Keratinocyte (primary cell): Measurements from ENCODE around the gene CTAGE4. TPM values are rescaled to one million over a fixed set of nuclear protein-coding genes. Genes with fewer than 3 reads are reported as not detected.
"Not testable (repeated sequence)": the region's sequence is repeated elsewhere in the genome, so short reads cannot be mapped to it uniquely, and the experiment has no call there.

Experiments
- DNase-seq: peaks from one replicate; pipeline ENCODE4 v3.0.0-alpha.2; 2011; ENCODE audit warnings: low read depth, missing footprints, low spot score
- FAIRE-seq: peaks from 2 replicates; lab custom pipeline; 2011; peaks lifted over from hg19 to GRCh38; lab: Jason Lieb, UNC
- H2AFZ ChIP-seq: 2 replicates; pipeline ENCODE4 v1.6.0; 2012; ENCODE audit warnings: low read length, control low read depth, inconsistent platforms; ENCODE audit not compliant: control insufficient read depth
- H3K27ac ChIP-seq: 2 replicates; pipeline ENCODE4 v1.5.1; 2011; ENCODE audit warnings: low read length; ENCODE audit not compliant: control insufficient read depth, insufficient read depth
- H3K27me3 ChIP-seq: 3 replicates; pipeline ENCODE4 v1.6.0; 2011; ENCODE audit warnings: low read length; ENCODE audit not compliant: control insufficient read depth, insufficient read depth; ENCODE audit errors: extremely low read depth
- H3K36me3 ChIP-seq, 2 experiments: 2 replicates in 1 of 2; 3 replicates in 1 of 2; pipeline ENCODE4 v1.5.1; 2011; ENCODE audit warnings: low read length in 2 of 2, mild to moderate bottlenecking in 1 of 2; ENCODE audit not compliant: control insufficient read depth in 2 of 2, insufficient read depth in 2 of 2; ENCODE audit errors: extremely low read depth in 1 of 2
- H3K4me1 ChIP-seq: 3 replicates; pipeline ENCODE4 v1.5.1; 2011; ENCODE audit warnings: low read length; ENCODE audit not compliant: control insufficient read depth, insufficient read depth; ENCODE audit errors: extremely low read depth
- H3K4me2 ChIP-seq: 3 replicates; pipeline ENCODE4 v1.6.0; 2011; ENCODE audit warnings: low read depth, low read length; ENCODE audit not compliant: control insufficient read depth, insufficient read depth; ENCODE audit errors: extremely low read depth
- H3K4me3 ChIP-seq, 3 experiments: fragments of 200-600 bp in 1 of 3; sonication (generic) in 1 of 3; 2 replicates in 2 of 3; 3 replicates in 1 of 3; pipeline ENCODE4 v1.5.1; 2011 to 2016; ENCODE audit warnings: low read length in 3 of 3, mild to moderate bottlenecking in 3 of 3, control low read depth in 2 of 3, inconsistent platforms in 1 of 3, low read depth in 1 of 3, mixed read lengths in 1 of 3, mixed run types in 1 of 3, moderate library complexity in 1 of 3; ENCODE audit not compliant: control insufficient read depth in 2 of 3, insufficient read depth in 2 of 3; ENCODE audit errors: extremely low read depth in 1 of 3
- H3K79me2 ChIP-seq: 2 replicates; pipeline ENCODE4 v1.6.0; 2012; ENCODE audit warnings: low read length; ENCODE audit not compliant: control insufficient read depth, insufficient read depth
- H3K9ac ChIP-seq: 3 replicates; pipeline ENCODE4 v1.6.0; 2011; ENCODE audit warnings: low read length; ENCODE audit not compliant: control insufficient read depth, insufficient read depth; ENCODE audit errors: extremely low read depth
- H3K9me1 ChIP-seq: 3 replicates; pipeline ENCODE4 v1.6.0; 2011; ENCODE audit warnings: low read length; ENCODE audit not compliant: control insufficient read depth, insufficient read depth; ENCODE audit errors: extremely low read depth
- H3K9me3 ChIP-seq: 2 replicates; pipeline ENCODE4 v1.5.1; 2012; ENCODE audit warnings: low read depth, low read length; ENCODE audit not compliant: control insufficient read depth
- H4K20me1 ChIP-seq: 3 replicates; pipeline ENCODE4 v1.6.0; 2011; ENCODE audit warnings: low read length; ENCODE audit not compliant: control insufficient read depth, insufficient read depth; ENCODE audit errors: extremely low read depth
- dilution Hi-C: fragments of 300-500 bp; cut with MboI; formaldehyde crosslinking; loops from one replicate; pipeline ENCODE4 v1.7.0; 2020; ENCODE audit warnings: low sequenced_read_pairs; ENCODE audit not compliant: extremely low pct_ligation_motif_present
- polyA plus RNA-seq, 5 experiments: library from polyadenylated mRNA; depleted of rRNA in 3 of 5; stranded (reverse) in 3 of 5; stranded (forward) in 1 of 5; unstranded in 1 of 5; fragments of >200 nt; gene quantifications; 1 replicate in 1 of 5; 2 replicates in 3 of 5; 3 replicates in 1 of 5; pipeline versions ENCODE4 v1.2.1 to v1.2.3, GENCODE V29; 2011 to 2012; ENCODE audit warnings: missing spikeins in 2 of 5, low read depth in 1 of 5, low replicate concordance in 1 of 5

The CTAGE4 gene
- polyA plus RNA-seq, 1 donor (not counting 4 experiments of a cell fraction or from before 2014, with no cell fraction given), result 6.6 TPM

GRCh38 chr7:144201978-144202377, 18.7 kb downstream of the CTAGE4 start:
- H3K9me3 ChIP-seq, H3K4me2 ChIP-seq, H3K4me1 ChIP-seq, dilution Hi-C loops, FAIRE-seq, H3K4me3 ChIP-seq, H3K9me1 ChIP-seq, H3K9ac ChIP-seq, H3K27ac ChIP-seq, H3K27me3 ChIP-seq, H3K36me3 ChIP-seq, H2AFZ ChIP-seq, H4K20me1 ChIP-seq, H3K79me2 ChIP-seq, DNase-seq: not testable (repeated sequence)

DNA sequence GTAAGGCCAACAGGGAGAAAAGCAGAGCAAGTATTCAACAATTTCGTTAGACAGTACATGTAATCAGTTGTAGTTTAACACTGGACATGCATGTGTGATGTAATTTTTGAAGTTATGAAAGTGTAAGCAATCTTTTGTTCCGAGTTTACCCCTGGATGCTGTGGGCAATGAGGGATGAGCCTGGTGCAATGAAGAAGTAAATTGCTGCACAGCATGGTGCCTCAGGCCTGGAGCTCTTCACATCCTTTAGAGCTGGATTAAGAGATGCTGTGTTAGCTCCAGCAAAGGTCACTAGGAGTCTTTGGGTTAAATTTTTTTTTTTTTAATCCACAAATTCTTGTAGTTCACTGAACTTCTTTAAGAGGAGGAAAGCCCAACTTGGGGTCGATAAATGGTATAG, 19.8 kb downstream of the CTAGE4 start:
- H3K9me3 ChIP-seq, H3K9ac ChIP-seq, H3K36me3 ChIP-seq, DNase-seq, H3K4me2 ChIP-seq, H2AFZ ChIP-seq, H3K9me1 ChIP-seq, FAIRE-seq, H3K4me3 ChIP-seq, H3K27me3 ChIP-seq, H4K20me1 ChIP-seq, dilution Hi-C loops, H3K4me1 ChIP-seq, H3K79me2 ChIP-seq, H3K27ac ChIP-seq: not testable (repeated sequence)

DNA sequence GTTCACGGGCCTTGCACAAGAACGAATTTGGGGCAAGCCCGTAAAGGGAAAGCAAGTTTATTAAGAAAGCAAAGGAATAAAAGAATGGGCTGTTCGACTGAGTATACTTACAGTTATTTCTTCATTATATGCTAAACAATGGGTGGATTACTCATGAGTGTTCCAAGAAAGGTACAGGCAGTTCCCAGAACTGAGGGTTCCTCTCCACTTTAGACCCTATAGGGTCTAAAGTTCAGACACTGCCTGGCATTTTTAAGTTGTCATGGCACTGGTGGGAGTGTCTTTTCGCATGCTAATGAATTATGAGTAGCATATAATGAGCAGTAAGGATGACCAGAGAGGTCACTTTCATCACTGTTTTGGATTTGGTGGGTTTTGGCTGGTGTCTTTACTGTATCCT, 22.0 kb downstream of the CTAGE4 start:
- H3K9ac ChIP-seq, FAIRE-seq, H3K27me3 ChIP-seq, H3K27ac ChIP-seq, H3K4me2 ChIP-seq, H2AFZ ChIP-seq, H3K4me1 ChIP-seq, H3K9me3 ChIP-seq, dilution Hi-C loops, H4K20me1 ChIP-seq, H3K4me3 ChIP-seq, H3K36me3 ChIP-seq, H3K9me1 ChIP-seq, DNase-seq, H3K79me2 ChIP-seq: not testable (repeated sequence)

GRCh38 chr7:144217200-144217599, 33.9 kb downstream of the CTAGE4 start:
- H3K27me3 ChIP-seq, H3K4me3 ChIP-seq, dilution Hi-C loops, H3K9ac ChIP-seq, H4K20me1 ChIP-seq, H3K4me2 ChIP-seq, H3K9me3 ChIP-seq, H3K36me3 ChIP-seq, FAIRE-seq, H3K79me2 ChIP-seq, H3K4me1 ChIP-seq, H3K27ac ChIP-seq, DNase-seq, H2AFZ ChIP-seq, H3K9me1 ChIP-seq: not testable (repeated sequence)

DNA sequence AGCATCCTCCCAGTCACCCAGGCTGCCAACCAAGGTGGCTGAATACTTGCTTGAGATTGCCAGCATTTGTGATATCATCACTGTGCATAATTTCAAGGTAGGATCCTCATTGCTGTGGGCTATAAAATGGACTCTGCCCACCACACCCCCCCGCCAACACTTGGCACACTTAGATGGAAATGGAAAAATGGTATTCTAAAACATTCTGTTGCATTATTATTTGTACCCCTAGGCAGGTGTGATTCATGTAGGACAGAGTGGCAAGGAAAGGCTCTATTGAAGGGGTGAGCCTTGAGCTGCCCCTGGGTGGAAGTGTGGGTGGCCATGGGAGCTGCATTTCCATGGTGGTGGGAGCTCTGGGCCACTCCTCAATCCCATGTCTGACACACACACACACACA, 35.3 kb downstream of the CTAGE4 start:
- H4K20me1 ChIP-seq, H3K9ac ChIP-seq, H3K4me1 ChIP-seq, H3K4me2 ChIP-seq, H3K79me2 ChIP-seq, H3K36me3 ChIP-seq, H3K9me3 ChIP-seq, H3K4me3 ChIP-seq, H2AFZ ChIP-seq, FAIRE-seq, dilution Hi-C loops, H3K27me3 ChIP-seq, H3K27ac ChIP-seq, DNase-seq, H3K9me1 ChIP-seq: not testable (repeated sequence)
